HG02840 (cell line): ENCODE measurements around the gene NPTXR.
"Not testable (repeated sequence)": the region's sequence is repeated elsewhere in the genome, so short reads cannot be mapped to it uniquely, and the experiment has no call there.

Experiments used
- ATAC-seq: cut with Tn5 transposase; IDR thresholded peaks from one replicate; pipeline ENCODE4 v1.9.1; 2021; ENCODE audit warnings: mild to moderate bottlenecking, moderate library complexity, moderate number of reproducible peaks; ENCODE audit not compliant: unreplicated experiment, low FRiP score

Gene NPTXR

GRCh38 chr22:38854476-38854875 is 10.6 kb upstream of the NPTXR start:
- not testable (repeated sequence) for ATAC-seq

- not testable (repeated sequence) for ATAC-seq
Measured at GRCh38 chr22:38853883-38854282, 10.1 kb upstream of the NPTXR start.

GRCh38 chr22:38853196-38853651 is 9.4 kb upstream of the NPTXR start:
- ATAC-seq, result no peak

- no peak for ATAC-seq
Measured at GRCh38 chr22:38852522-38852921, 8.7 kb upstream of the NPTXR start.

- ATAC-seq, result no peak
Measured at GRCh38 chr22:38850941-38851849, 7.4 kb upstream of the NPTXR start.

- ATAC-seq, result no peak
Measured at GRCh38 chr22:38850399-38850798, 6.6 kb upstream of the NPTXR start.

- ATAC-seq, result no peak
Measured at GRCh38 chr22:38849811-38850210, 6.0 kb upstream of the NPTXR start.

- no peak for ATAC-seq
Measured at GRCh38 chr22:38846412-38846811, 2.6 kb upstream of the NPTXR start.

GRCh38 chr22:38845004-38845740 is 1.3 kb upstream of the NPTXR start:
- ATAC-seq, result no peak

- ATAC-seq, result no peak
Measured at GRCh38 chr22:38844315-38845003, 631 bp upstream of the NPTXR start.

GRCh38 chr22:38843201-38843656 is 599 bp downstream of the NPTXR start:
- no peak for ATAC-seq

- no peak for ATAC-seq
Measured at GRCh38 chr22:38842512-38843200, 1.2 kb downstream of the NPTXR start.

- ATAC-seq, result no peak
Measured at GRCh38 chr22:38841635-38842034, 2.2 kb downstream of the NPTXR start.

GRCh38 chr22:38841211-38841610 is 2.6 kb downstream of the NPTXR start:
- no peak for ATAC-seq

GRCh38 chr22:38840129-38840528 is 3.7 kb downstream of the NPTXR start:
- ATAC-seq, result no peak

- no peak for ATAC-seq
Measured at GRCh38 chr22:38839686-38840085, 4.1 kb downstream of the NPTXR start.

GRCh38 chr22:38837414-38837928 is 6.4 kb downstream of the NPTXR start:
- no peak for ATAC-seq

- no peak for ATAC-seq
Measured at GRCh38 chr22:38835888-38836301, 7.9 kb downstream of the NPTXR start.

- no peak for ATAC-seq
Measured at GRCh38 chr22:38834991-38835390, 8.8 kb downstream of the NPTXR start.
